Smooth muscle cell of the brain vasculature (primary cell): ENCODE measurements around the gene CLCN7.

Experiments used
- DNase-seq: peaks from one replicate; pipeline ENCODE4 v3.0.0-alpha.2; 2012; ENCODE audit warnings: low read depth, low spot score

The CLCN7 gene

DNA sequence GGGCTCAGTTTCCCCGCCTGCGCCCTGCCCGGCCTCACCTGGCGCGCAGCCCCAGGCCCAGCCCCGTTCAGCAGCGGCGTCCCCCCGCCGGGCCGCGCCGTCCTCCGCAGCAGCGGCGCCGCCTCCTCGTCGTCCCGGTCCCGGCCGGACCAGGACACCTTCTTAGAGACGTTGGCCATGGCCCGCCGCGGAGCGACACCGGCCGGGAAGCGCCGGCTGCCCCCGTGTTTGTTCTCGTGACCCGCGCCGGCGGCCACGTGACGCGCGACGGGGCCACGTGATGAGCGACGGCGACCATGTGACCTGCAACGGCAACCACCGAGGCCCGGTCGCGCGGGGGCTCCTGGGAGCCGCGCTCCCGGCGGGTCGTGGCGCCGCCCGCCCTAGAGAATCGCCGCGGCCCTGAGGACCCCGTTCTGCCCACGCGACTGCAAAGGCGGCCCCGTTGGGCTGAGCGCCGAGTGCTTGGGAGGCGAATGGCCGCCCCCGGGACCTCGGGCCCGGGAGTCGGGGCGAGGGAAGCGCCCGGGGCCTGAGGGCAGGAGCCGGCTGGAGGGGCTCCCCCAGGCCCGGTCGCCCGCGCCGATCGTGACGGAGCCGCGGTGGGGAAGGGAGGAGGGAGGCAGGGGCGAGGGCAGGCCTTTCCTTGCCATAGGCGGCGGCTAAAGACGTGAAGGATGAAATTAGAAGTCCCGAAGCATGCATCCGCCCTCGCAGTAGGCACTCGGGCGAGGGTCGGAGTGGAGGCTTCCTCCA is at the start of gene CLCN7:
CLCN7 (minus strand) TSS at position 233 of the 756 bp plus-strand sequence; CDS start at position 179, 54 bp downstream.
- DNase-seq = peak; percentile 67

DNA sequence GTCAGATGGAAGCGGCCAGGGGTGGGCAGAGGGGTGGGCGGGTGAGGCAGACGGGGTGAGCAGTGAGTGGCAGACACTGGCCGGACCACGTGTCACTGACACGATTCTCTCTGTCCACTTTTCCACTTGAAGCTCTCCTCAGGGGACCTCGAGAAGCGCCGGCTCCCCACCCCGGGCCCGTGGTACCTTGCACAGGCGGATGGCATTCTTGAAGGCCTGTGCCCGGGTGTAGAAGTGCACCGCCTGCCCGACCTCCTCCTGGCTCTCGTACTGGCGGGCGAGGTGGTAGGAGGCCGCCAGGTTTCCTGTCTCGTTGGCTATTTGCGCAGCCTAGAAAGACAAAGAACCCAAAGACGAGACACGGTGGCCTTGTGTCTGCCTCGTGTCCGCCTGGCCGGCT is 49.5 kb upstream of the CLCN7 start:
- no peak for DNase-seq

GRCh38 chr16:1523581-1524245 is 48.9 kb upstream of the CLCN7 start:
- DNase-seq = no peak

DNA sequence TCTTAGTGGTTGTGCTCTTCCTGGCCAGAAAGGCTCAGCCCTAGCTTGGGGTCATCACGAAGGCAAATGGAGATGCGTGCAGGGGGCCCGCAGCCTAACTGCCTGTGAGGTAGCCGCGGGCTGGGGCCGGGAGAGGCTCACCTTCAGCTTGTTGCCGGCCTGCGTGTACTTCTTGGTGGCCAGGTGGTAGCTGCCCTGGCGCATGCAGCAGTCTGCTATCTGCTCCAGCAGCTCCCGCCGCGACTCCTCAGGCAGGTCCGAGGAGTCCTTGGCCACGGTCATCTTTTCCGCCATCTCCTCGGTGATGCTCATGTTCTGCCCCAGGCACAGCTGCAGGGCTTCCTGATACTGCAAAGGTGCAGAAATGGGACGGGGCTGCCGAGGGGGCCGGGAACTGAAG is 45.6 kb upstream of the CLCN7 start:
- DNase-seq = no peak

DNA sequence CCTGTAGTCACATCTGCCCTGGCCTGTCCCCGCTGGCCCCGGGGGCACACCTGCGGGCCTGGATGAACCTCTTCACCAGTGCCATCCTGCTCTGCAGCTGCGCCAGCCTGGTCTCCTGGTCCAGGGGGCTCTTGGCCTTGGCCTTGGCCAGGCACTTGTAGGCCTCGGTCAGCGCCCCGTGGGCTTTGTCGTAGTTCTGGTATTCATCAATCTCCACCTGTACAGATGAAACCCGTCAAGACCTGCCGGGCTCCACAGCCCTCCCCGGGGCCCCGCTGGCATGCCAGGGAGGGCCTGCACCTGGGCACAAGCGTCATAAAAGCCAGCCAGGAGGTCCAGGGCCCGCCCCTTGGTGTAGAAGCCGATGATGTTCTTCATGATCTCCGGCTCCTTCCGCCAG is 45.0 kb upstream of the CLCN7 start:
- no peak for DNase-seq

- DNase-seq = no peak
Observed at GRCh38 chr16:1518626-1519135, 43.9 kb upstream of the CLCN7 start.

DNA sequence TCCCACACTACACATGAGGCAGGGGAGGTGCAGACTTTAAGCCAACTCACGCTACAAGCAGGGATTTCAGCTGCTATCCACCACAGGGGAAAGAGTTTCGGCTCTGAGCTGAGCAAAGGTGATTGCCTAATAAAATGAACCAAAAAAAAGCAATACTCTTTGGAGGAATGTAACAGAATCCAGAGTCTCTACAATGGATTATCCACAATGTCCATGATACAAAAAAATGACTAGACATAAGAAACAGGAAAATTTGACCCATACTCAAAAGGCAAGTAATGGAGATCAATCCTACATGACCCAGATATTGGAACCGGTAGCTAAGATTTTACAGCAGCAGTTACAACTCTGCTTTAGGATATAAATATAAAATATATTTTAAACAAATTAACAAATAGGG is 39.7 kb upstream of the CLCN7 start:
- DNase-seq = no peak

DNA sequence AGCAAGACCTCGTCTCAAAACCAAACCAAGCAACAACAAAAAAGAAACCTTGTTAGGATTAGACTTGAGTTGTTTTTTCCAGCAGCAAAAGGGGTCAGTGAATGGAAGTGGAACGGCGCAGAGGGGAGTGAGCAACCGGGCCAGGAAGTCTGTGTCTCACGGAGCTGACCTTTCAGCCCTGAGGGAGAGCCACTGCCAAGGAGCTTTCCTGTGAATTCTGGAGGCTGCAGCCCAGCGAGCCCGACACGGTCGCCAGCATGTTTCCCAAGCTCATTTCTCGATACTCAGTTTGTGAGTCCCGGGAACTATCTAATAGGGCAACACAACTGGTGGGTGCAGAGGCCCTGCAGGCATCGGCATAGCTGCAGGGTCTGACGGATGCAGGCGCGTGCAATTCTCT is 37.9 kb upstream of the CLCN7 start:
- DNase-seq = no peak

GRCh38 chr16:1511662-1512569 is 37.1 kb upstream of the CLCN7 start:
- DNase-seq = no peak

DNA sequence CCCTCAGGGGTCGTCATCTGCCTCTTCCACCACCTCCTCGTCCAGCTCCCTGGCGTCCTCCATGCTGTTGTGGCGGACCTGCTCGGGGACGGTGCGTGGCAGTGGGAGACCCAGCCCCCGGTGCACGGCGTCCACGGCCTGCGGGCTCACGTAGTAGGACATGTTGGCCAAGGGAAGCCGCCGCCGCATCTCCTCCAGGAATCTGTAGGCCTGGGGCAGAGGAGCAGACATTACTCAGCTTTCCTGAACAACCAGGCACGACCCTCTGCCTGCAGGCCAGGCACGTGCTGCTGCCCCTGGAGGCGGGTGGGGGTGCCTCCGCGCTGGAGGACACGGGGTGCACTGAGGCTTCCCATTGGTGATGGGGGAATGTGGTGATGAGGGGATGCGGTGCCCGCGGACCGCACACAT is 36.1 kb upstream of the CLCN7 start:
- DNase-seq = no peak

DNA sequence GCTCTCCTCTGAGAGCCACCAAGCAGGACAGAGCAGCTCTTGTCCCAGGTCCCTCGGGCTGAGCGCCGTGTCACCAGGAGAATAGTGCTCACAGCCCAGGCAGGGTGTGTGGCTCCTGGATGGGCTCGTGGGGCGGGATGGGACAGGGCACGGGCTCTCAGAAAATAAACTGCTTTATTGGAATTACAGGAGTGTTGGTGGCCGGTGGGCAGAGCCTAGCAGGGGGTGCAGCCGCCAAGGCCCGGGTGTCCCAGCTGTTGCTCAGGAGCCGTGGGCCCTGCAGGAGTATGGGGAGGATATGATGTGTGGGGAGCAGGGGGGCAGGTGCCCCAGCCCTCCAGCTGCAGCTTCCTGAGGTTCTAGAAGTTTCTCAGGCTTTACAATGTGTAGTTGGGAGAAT is 35.4 kb upstream of the CLCN7 start:
- no peak for DNase-seq

DNA sequence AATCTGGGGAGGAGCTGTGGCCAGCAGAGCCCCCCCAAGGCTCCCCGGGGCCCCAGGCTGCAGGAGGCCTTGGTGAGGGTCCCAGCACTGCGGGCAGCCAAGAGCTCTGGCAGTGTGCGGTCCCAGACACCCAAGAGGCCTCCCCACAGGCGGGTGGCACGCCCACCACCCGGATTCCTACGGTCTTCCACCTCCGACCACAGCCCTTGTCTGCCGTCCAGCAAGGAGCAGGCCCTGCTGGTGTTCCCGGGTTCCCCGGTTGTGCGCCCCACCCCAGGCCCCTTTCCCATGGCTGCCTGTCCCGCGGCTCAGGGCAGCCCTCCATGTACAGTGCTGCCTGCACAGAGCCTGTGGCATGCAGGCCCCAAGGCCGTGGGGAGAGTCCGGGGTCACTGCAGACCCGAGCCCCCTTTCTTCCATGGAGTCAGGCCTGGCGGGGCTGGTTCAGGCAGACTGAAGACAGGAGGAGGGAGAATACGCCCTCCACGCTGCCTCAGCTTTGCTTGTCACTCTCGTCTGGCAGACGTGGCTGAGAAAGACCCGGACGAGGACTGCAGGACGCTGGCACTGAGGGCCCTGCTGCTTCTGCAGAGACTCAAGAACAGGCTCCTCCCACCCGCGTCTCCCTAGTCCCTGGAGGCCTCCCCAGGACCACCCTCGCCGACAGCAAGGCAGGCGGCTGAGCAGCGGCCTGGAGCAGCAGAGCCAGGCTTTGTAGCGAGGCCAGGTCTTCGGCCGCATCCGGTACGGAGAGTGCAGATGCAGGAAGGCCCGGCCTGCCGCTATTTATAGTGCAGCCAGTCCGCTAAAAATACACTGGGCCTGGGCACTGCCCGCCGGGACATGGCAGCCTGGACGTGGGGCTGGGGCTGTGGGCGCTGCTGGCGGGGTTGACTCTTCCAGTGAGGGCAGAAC is 34.7 kb upstream of the CLCN7 start:
- DNase-seq = no peak

GRCh38 chr16:1508494-1509187 is 33.8 kb upstream of the CLCN7 start:
- DNase-seq = no peak

DNA sequence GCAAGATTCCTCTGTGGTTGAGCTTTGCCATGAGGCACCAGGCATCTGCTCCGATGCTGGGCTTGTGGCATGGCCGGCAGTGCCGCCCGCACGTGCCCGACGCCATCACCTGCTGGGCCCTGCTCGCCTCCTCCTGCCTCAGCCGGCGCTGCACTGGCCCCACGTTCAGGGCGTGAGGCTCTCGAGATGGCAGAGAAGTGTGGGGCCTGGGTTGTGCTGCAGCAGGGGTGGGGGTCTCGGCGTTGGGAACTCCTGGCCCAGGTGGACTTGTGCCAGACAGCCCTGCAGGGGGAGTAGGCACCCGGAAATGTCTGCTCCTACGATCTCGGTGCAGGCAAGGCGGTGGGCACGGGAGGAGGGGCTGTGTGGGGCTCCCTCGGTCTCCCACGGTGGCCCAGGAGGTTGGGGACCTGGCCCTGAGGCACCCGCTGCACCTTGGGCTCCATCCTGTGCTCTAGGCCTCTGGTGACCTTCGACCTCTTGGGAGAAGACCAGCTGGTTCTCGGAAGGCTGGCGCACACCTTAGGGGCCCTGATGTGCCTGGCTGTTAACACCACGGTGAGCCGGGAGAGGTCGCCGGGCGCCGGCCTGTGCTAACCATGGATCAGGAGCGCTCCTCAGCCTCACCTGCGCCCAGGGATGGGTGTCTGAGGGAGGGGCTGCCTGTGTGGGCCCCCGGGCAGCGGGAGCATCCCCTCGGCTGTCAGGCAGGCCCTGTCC is 31.8 kb upstream of the CLCN7 start:
- no peak for DNase-seq

DNA sequence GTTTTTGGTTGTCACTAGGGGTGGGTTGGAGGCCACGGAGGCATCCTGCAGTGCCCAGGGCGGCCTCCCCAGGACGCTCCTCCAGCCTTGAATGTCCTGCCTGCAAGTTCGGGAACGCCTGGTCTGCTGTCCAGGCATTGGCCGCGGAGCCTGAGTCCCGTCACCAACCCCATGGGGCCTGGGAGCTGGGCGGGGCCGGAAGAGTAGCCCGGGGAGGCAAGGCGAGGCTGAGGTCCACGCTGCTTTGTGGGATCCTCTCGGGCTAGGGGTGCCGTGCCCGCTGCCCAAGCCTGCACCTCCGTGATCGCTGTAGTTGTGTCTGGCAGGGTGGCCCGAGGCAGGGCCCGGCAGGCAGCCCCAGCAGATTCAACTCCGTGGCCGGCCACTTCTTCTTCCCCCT is 31.1 kb upstream of the CLCN7 start:
- DNase-seq = no peak

- no peak for DNase-seq
Observed at GRCh38 chr16:1505073-1505844, 30.4 kb upstream of the CLCN7 start.

GRCh38 chr16:1503110-1503955 is 28.5 kb upstream of the CLCN7 start:
- no peak for DNase-seq
